Glutamatergic neuron (in vitro differentiated cells): ENCODE data around the gene PDYN. TPM values are rescaled to one million over a fixed set of nuclear protein-coding genes. Genes with fewer than 3 reads are reported as not detected.
"Not testable (repeated sequence)": the region's sequence is repeated elsewhere in the genome, so short reads cannot be mapped to it uniquely, and the experiment has no call there.

Experiments used
- DNase-seq: peaks from one replicate; pipeline ENCODE4 v3.0.0; 2022
- H3K27ac Mint-ChIP-seq: one replicate; pipeline ENCODE4 v1.8.0; 2020; ENCODE audit warnings: mild to moderate bottlenecking, mixed read lengths, inconsistent platforms; ENCODE audit not compliant: unreplicated experiment
- H3K27me3 Mint-ChIP-seq: one replicate; pipeline ENCODE4 v1.8.0; 2020; ENCODE audit warnings: mild to moderate bottlenecking, moderate library complexity, mixed read lengths, inconsistent platforms; ENCODE audit not compliant: unreplicated experiment
- H3K36me3 Mint-ChIP-seq: one replicate; pipeline ENCODE4 v1.8.0; 2020; ENCODE audit warnings: mild to moderate bottlenecking, mixed read lengths, inconsistent platforms; ENCODE audit not compliant: unreplicated experiment
- H3K4me1 Mint-ChIP-seq: one replicate; pipeline ENCODE4 v1.8.0; 2020; ENCODE audit warnings: mild to moderate bottlenecking, low read depth, mixed read lengths, inconsistent platforms; ENCODE audit not compliant: unreplicated experiment
- H3K4me3 Mint-ChIP-seq: one replicate; pipeline ENCODE4 v1.8.0; 2020; ENCODE audit warnings: mild to moderate bottlenecking, mixed read lengths, inconsistent platforms; ENCODE audit not compliant: unreplicated experiment
- H3K9me3 Mint-ChIP-seq: one replicate; pipeline ENCODE4 v1.8.0; 2020; ENCODE audit warnings: mild to moderate bottlenecking, moderate library complexity, mixed read lengths, inconsistent platforms; ENCODE audit not compliant: unreplicated experiment
- long read RNA-seq: library from polyadenylated mRNA; unstranded; transcript quantifications from one replicate; pipeline ENCODE4 v2.0.0, GENCODE V29; 2020; ENCODE audit not compliant: unreplicated experiment
- total RNA-seq: library from RNA; stranded (reverse); fragmentation: NEBNext Ultra II Directional; extraction: Animal tissue kit (Norgen Biotek cat#: 25700); gene quantifications from one replicate; pipeline ENCODE4 v1.2.1, GENCODE V29; 2021; ENCODE audit not compliant: unreplicated experiment
- TF ChIP-seq, protein P1 (sequence below): fragments of 200-600 bp; sonication (generic); IDR thresholded peaks from one replicate; pipeline ENCODE4 v1.5.0; 2021; ENCODE audit not compliant: partially characterized antibody, unreplicated experiment

The PDYN gene
- total RNA-seq = not detected
- long read RNA-seq = 0 reads

DNA sequence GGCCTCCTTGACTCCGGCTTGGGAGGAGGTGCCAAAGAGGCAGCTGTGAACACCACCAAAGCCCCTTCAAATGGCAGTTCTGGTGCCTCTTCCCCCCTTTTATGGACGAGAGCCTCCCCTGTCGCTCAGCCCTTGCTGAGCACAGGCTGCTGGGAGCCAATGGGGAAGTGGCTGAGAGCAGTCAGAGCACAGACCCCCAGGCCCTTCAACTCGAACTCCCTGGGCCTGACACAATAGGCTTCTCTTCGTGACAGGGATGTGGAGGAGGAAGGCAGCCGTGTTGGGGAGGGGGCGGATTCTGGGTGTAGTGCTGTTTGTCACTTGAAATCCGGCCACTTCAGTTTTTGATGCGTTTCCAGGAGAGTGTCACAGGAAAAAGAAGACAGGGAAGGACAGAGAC, at the start of gene PDYN:
Gene PDYN, minus strand, starts transcription at position 73 of the 400 bp plus-strand sequence. CDS start 10,974 bp downstream, outside the sequence.
- Mint-ChIP-seq H3K9me3 (peaks cover 2% of the 10 kb centered on the region), H3K27me3 (peaks cover 8% of the 10 kb centered on the region), H3K4me1 (no peaks in the 10 kb centered on the region), H3K36me3 (no peaks in the 10 kb centered on the region), H3K4me3 (no peak within 1 kb of the TSS), H3K27ac (no peak within 1 kb of the TSS)
- TF ChIP-seq, protein P1, sequence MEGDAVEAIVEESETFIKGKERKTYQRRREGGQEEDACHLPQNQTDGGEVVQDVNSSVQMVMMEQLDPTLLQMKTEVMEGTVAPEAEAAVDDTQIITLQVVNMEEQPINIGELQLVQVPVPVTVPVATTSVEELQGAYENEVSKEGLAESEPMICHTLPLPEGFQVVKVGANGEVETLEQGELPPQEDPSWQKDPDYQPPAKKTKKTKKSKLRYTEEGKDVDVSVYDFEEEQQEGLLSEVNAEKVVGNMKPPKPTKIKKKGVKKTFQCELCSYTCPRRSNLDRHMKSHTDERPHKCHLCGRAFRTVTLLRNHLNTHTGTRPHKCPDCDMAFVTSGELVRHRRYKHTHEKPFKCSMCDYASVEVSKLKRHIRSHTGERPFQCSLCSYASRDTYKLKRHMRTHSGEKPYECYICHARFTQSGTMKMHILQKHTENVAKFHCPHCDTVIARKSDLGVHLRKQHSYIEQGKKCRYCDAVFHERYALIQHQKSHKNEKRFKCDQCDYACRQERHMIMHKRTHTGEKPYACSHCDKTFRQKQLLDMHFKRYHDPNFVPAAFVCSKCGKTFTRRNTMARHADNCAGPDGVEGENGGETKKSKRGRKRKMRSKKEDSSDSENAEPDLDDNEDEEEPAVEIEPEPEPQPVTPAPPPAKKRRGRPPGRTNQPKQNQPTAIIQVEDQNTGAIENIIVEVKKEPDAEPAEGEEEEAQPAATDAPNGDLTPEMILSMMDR = no peak
- DNase-seq = no peak

DNA sequence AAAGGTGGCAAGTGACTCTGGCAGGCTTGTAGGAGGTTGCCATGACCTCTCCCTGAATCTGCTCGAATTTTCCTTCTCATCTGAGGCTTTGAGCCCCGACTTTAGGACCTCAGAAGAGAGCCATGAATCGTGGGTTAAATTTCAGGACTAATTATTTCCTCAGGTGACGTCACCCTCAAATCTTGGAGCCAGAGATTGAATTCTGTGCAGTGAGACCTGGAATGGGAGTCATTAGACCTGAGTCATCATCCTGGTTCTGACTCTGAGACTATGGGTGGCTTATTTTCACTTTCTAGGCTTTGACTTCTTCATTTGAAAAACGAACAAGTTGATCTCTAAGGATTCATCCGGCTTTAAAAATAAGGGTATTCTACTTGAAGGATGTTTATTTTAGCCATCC, 48.5 kb upstream of the PDYN start:
- Mint-ChIP-seq H3K4me3 (no peak overlapping the region), H3K27ac (no peak overlapping the region), H3K4me1 (no peaks in the 10 kb centered on the region), H3K27me3 (no peaks in the 10 kb centered on the region), H3K9me3 (peaks cover 2% of the 10 kb centered on the region), H3K36me3 (peaks cover 5% of the 10 kb centered on the region)
- TF ChIP-seq, protein P1 = no peak
- DNase-seq = no peak

DNA sequence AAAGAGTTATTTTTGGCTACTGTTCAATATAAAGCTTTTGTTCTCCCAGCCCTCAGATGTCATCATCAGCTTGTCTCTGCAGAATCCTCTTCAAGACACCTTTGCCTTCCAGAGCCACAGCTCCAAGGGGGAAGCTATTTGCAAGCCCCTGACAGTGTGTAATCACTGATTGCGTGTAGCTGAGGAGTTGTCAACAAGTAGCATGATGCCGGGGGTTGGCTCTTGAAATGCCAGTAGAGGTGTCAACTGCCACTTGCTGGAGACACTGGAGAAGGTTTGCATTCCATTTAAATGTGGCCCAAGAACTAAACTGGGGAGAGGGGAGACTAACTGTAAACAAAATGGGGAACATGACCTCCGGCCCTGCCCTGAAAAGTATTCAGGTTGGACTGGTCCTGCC, 44.3 kb upstream of the PDYN start:
- no peak for DNase-seq
- Mint-ChIP-seq H3K27me3 (no peaks in the 10 kb centered on the region), H3K27ac (no peak overlapping the region), H3K4me3 (no peak overlapping the region), H3K36me3 (peaks cover 5% of the 10 kb centered on the region), H3K4me1 (no peaks in the 10 kb centered on the region), H3K9me3 (peaks cover 2% of the 10 kb centered on the region)
- TF ChIP-seq, protein P1 = no peak

DNA sequence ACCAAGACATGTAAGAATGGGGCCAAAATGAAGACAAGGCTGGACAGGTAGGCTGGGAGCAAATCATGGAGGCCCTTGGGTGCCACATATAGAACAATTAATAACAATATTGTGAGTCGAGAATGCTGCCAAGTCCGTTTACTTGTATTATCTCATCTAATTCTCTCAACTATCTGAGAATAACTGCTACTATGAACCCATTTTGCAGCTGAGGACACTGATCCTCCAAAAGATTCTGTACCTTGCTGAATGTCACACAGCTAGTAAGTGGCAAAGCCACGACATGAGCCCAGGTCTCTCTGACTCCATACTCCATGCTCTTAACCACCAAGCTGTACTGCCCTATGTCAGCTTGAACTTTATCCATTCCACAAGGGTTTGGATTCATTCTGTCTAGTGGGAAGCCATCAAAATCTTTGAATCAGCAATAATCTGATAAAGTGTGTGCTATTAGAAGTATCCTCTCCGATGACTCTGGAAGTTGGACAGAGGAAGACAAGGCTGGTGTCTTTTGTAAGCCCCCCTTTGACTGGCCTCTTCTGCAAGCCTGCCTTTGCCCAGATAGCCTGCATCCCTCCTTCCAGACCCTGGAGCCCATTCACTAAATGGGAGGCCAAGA, 43.5 kb upstream of the PDYN start:
- H3K4me3 Mint-ChIP-seq = no peak overlapping the region
- peaks cover 5% of the 10 kb centered on the region for H3K36me3 Mint-ChIP-seq
- no peak overlapping the region for H3K27ac Mint-ChIP-seq
- DNase-seq = no peak
- TF ChIP-seq, protein P1 = no peak
- no peaks in the 10 kb centered on the region for H3K27me3 Mint-ChIP-seq
- peaks cover 2% of the 10 kb centered on the region for H3K9me3 Mint-ChIP-seq
- no peaks in the 10 kb centered on the region for H3K4me1 Mint-ChIP-seq

DNA sequence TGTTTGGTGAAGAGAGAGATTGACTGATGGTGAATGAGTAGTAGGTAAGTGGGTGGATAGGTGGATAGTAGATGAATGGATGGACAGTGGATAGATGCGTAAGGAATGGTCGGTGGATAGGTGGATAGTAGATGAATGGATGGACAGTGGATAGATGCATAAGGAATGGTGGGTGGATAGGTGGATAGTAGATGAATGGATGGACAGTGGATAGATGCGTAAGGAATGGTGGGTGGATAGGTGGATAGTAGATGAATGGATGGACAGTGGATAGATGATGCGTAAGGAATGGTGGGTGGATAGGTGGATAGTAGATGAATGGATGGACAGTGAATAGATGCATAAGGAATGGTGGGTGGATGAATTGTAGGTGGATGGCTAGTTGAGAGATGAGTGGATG, 42.5 kb upstream of the PDYN start:
- not testable (repeated sequence) for DNase-seq, H3K4me1 Mint-ChIP-seq, H3K27me3 Mint-ChIP-seq, H3K36me3 Mint-ChIP-seq, H3K9me3 Mint-ChIP-seq, H3K4me3 Mint-ChIP-seq, H3K27ac Mint-ChIP-seq
